Colonic mucosa (tissue), 4 donors: ENCODE results near the gene SGCG. TPM values are rescaled to one million over a fixed set of nuclear protein-coding genes. Genes with fewer than 3 reads are reported as not detected.

Experiments
- DNase-seq: peaks from one replicate; pipeline ENCODE4 v3.0.0-alpha.2; 2020
- H3K27ac ChIP-seq: fragments of 200-600 bp; one replicate; pipeline ENCODE4 v1.8.0; 2021
- H3K27me3 ChIP-seq: fragments of 200-600 bp; one replicate; pipeline ENCODE4 v1.8.0; 2021
- H3K36me3 ChIP-seq: fragments of 200-600 bp; one replicate; pipeline ENCODE4 v1.8.0; 2021
- H3K4me1 ChIP-seq: fragments of 200-600 bp; one replicate; pipeline ENCODE4 v1.8.0; 2021; ENCODE audit warnings: mild to moderate bottlenecking
- H3K4me3 ChIP-seq: fragments of 200-600 bp; one replicate; pipeline ENCODE4 v1.8.0; 2021
- H3K9ac ChIP-seq, 2 donors: one replicate each; pipeline ENCODE4 v1.7.0; 2013; ENCODE audit warnings: control low read depth in 2 of 2, low read depth in 2 of 2, low read length in 2 of 2
- H3K9me3 ChIP-seq: fragments of 200-600 bp; one replicate; pipeline ENCODE4 v1.8.0; 2021
- CTCF ChIP-seq: fragments of 200-600 bp; IDR thresholded peaks from one replicate; pipeline ENCODE4 v1.8.0; 2022; ENCODE audit warnings: antibody characterized with exemption, mild to moderate bottlenecking
- intact Hi-C: fragments of 100-400 bp; cut with DNase I; formaldehyde crosslinking; loops from one replicate; pipeline ENCODE4 v1.14.1; 2022
- total RNA-seq, 2 donors: library from RNA; stranded (reverse); fragmentation: NEBNext Ultra II Directional in 1 of 2; extraction: Animal tissue kit (Norgen Biotek cat#: 25700) in 1 of 2; gene quantifications; one replicate each; pipeline ENCODE4 v1.2.1, GENCODE V29; 2021
- donor health status: healthy.
- donor health status: DM: no; HTN: no; CAD: no.
- donor health status: DM: no; HTN: no; CAD: no.

SGCG gene
- total RNA-seq, 2 donors from 2014 or later, result 0.15 to 0.29 TPM

- H3K27ac ChIP-seq, result no peak overlapping the region
- H3K27me3 ChIP-seq, result no peaks in the 10 kb centered on the region
- intact Hi-C loops, result no loop called here
- no peaks in the 10 kb centered on the region for H3K9me3 ChIP-seq
- H3K36me3 ChIP-seq, result no peaks in the 10 kb centered on the region
- no peaks in the 10 kb centered on the region for H3K4me1 ChIP-seq
- H3K9ac ChIP-seq, result no peak overlapping the region
- H3K4me3 ChIP-seq, result no peak overlapping the region
- no peak for DNase-seq
- TF ChIP-seq CTCF, result no peak
These were observed 158.4 kb downstream of the SGCG start for GRCh38 chr13:23339225-23339624.

- intact Hi-C loops, result no loop called here
- no peak for TF ChIP-seq CTCF
- Histone ChIP-seq H3K4me3 (no peak overlapping the region), H3K36me3 (no peaks in the 10 kb centered on the region), H3K27me3 (no peaks in the 10 kb centered on the region), H3K9me3 (no peaks in the 10 kb centered on the region), H3K4me1 (no peaks in the 10 kb centered on the region), H3K9ac (no peak overlapping the region), H3K27ac (no peak overlapping the region)
- DNase-seq, result no peak
These were observed 164.3 kb downstream of the SGCG start for GRCh38 chr13:23344931-23345595.

GRCh38 chr13:23347601-23348000 is 166.8 kb downstream of the SGCG start:
- no peaks in the 10 kb centered on the region for H3K9me3 ChIP-seq
- H3K4me3 ChIP-seq, result no peak overlapping the region
- no peaks in the 10 kb centered on the region for H3K36me3 ChIP-seq
- H3K27me3 ChIP-seq, result no peaks in the 10 kb centered on the region
- no peak for TF ChIP-seq CTCF
- H3K4me1 ChIP-seq, result no peaks in the 10 kb centered on the region
- no peak for DNase-seq
- intact Hi-C loops, result no loop called here
- H3K27ac ChIP-seq, result no peak overlapping the region
- H3K9ac ChIP-seq, result no peak overlapping the region

- Histone ChIP-seq H3K4me3 (no peak overlapping the region), H3K9me3 (no peaks in the 10 kb centered on the region), H3K4me1 (no peaks in the 10 kb centered on the region), H3K9ac (no peak overlapping the region), H3K27me3 (no peaks in the 10 kb centered on the region), H3K27ac (no peak overlapping the region), H3K36me3 (no peaks in the 10 kb centered on the region)
- no peak for DNase-seq
- no peak for TF ChIP-seq CTCF
- intact Hi-C loops, result no loop called here
These were observed 167.7 kb downstream of the SGCG start for GRCh38 chr13:23348262-23349127.

GRCh38 chr13:23349161-23349897 is 168.6 kb downstream of the SGCG start:
- DNase-seq, result no peak
- no peaks in the 10 kb centered on the region for H3K9me3 ChIP-seq
- H3K27ac ChIP-seq, result no peak overlapping the region
- H3K9ac ChIP-seq, result no peak overlapping the region
- no peaks in the 10 kb centered on the region for H3K36me3 ChIP-seq
- no peak for TF ChIP-seq CTCF
- H3K27me3 ChIP-seq, result no peaks in the 10 kb centered on the region
- no peaks in the 10 kb centered on the region for H3K4me1 ChIP-seq
- no peak overlapping the region for H3K4me3 ChIP-seq
- intact Hi-C loops, result no loop called here
